DMS53 treated with DMSO at 0.1 percent for 48 hours (cell line): ENCODE data around the gene TSC22D1.

Experiments
- DNase-seq: peaks from one replicate; lab custom pipeline; 2025; ENCODE audit not compliant: unreplicated experiment; lab: John Stamatoyannopoulos, UW

Gene TSC22D1

GRCh38 chr13:44386913-44387556 lies 189.1 kb downstream of the TSC22D1 start:
- no peak for DNase-seq

DNA sequence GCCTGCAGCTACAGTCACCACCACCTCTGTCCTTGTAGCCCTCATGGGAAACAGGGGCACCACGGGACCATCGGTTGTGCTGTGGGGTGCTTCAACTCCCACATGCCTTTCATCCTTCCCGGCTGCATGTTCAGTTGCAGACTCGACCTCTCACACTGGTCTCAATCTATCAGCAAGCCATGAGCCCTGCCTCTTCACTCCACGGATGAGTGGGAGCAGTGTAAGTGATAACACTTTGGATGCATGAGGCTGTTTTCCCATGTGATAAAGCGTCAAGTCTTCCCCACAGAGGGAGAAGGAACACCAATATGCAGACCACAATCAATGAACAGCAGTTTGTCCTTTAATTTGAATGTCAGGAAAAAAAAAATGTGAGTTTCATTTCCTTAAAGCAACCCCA lies 190.3 kb downstream of the TSC22D1 start:
- no peak for DNase-seq

DNA sequence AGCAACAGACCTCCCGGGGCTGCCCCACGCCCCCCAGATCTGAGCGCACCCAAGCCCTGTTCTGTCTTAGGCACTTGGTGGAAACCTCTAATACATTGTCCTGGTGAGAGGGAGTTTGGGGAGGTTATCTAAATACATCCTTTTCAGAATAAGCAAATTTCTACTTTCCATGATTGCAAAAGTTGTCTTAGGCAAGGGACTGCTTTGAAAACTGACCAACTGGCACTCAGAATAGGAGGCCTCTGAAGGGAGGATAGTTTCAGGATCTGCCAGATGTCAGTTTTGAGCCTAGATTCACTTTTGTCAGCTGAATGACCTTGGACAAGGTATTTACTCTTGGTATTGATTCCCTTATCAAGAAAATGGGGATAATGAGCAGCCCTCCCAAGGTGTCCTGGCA lies 190.7 kb downstream of the TSC22D1 start:
- no peak for DNase-seq

DNA sequence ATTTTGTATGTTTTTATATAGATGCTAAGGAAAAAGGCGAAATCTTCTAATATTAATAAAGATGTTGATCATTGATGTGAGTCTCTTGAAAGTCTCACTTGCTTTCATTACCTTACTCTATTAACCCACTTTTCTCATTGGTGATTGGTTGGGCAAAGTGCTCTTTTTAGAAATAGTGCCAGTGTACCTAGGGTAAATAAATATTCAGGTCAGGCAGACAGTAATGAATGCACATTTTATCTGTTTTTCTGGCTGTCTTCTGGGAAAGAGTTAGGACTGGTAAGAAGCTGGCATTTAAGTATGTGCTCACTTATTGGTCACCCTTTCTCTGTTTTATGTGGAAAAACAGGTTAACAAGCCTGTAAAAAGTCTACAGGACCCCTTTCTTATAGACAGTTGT lies 191.4 kb downstream of the TSC22D1 start:
- DNase-seq: no peak

DNA sequence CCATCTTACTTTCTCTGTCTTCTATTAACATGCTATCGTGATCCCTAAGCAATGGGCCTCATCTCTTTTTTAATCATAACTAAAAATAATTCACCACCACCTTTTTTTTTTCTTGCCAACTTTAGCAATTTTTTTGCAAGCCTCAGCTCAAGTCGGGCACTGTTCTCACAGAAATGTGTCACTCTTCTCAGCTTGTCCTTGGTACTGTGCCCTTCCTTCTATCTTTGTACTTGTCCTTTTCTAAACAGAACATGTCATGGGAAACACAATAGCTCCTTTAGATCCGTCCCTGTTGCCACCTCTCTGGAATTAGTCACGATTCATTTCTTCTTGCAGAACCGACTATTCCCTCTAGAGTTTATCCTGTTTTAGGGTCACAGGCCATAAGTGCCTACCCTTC lies 192.2 kb downstream of the TSC22D1 start:
- no peak for DNase-seq

GRCh38 chr13:44382635-44383145 lies 193.4 kb downstream of the TSC22D1 start:
- DNase-seq: no peak
